ENCODE results near the gene SNRPA1. TPM values are rescaled to one million over a fixed set of nuclear protein-coding genes. Genes with fewer than 3 reads are reported as not detected.

Gene SNRPA1
- polyA plus RNA-seq, 1 experiment = 57.0 TPM

- CTCF ChIA-PET = interaction anchor here (1.0 kb wide), 1 partner anchor 12 kb away, joined by 5 read pairs; no protein-coding TSS in a partner anchor
- no peak for TF ChIP-seq CTCF (IDR thresholded peaks at IDR 0.05; ENCODE audit: low read depth, low read length)
Observed at GRCh38 chr15:101309436-101310160, 14.6 kb upstream of the SNRPA1 start.

GRCh38 chr15:101308604-101309435 lies 13.8 kb upstream of the SNRPA1 start:
- Histone ChIP-seq H3K9me3 (ENCODE audit: control insufficient read depth, insufficient read depth, low read length) (no peaks in the 10 kb centered on the region; the same call in 1 of the 2 replicates), H3K27ac (ENCODE audit: low read depth, low read length) (no peak overlapping the region), H3K27me3 (ENCODE audit: control insufficient read depth, insufficient read depth, low read length) (peaks cover 2% of the 10 kb centered on the region), H3K4me3 (ENCODE audit: low read depth, low read length) (no peak overlapping the region)
- POLR2A ChIA-PET = no interaction called here
- no peak for DNase-seq (ENCODE audit: low read depth, low spot score)
- no peak for TF ChIP-seq CTCF (IDR thresholded peaks at IDR 0.05; ENCODE audit: low read depth, low read length)
- CTCF ChIA-PET = no interaction called here

More at GRCh38 chr15:101309436-101310160, 14.6 kb upstream of the SNRPA1 start:
- POLR2A ChIA-PET = no interaction called here
- no peak overlapping the region for H3K27ac ChIP-seq (ENCODE audit: low read depth, low read length)
- no peaks in the 10 kb centered on the region; the same call in 1 of the 2 replicates for H3K9me3 ChIP-seq (ENCODE audit: control insufficient read depth, insufficient read depth, low read length)
- DNase-seq (ENCODE audit: low read depth, low spot score) = no peak
- peaks cover 2% of the 10 kb centered on the region for H3K27me3 ChIP-seq (ENCODE audit: control insufficient read depth, insufficient read depth, low read length)
- H3K4me3 ChIP-seq (ENCODE audit: low read depth, low read length) = no peak overlapping the region

- Histone ChIP-seq H3K9me3 (ENCODE audit: control insufficient read depth, insufficient read depth, low read length) (no peaks in the 10 kb centered on the region; the same call in 1 of the 2 replicates), H3K4me3 (ENCODE audit: low read depth, low read length) (no peak overlapping the region), H3K27me3 (ENCODE audit: control insufficient read depth, insufficient read depth, low read length) (peaks cover 2% of the 10 kb centered on the region), H3K27ac (ENCODE audit: low read depth, low read length) (no peak overlapping the region)
- TF ChIP-seq CTCF (IDR thresholded peaks at IDR 0.05; ENCODE audit: low read depth, low read length) = no peak
- CTCF ChIA-PET = no interaction called here
- POLR2A ChIA-PET = no interaction called here
- DNase-seq (ENCODE audit: low read depth, low spot score) = no peak
Observed at GRCh38 chr15:101307897-101308603, 13.0 kb upstream of the SNRPA1 start.

- no peak for TF ChIP-seq CTCF (IDR thresholded peaks at IDR 0.05; ENCODE audit: low read depth, low read length)
- POLR2A ChIA-PET = no interaction called here
- Histone ChIP-seq H3K9me3 (ENCODE audit: control insufficient read depth, insufficient read depth, low read length) (no peaks in the 10 kb centered on the region; the same call in 1 of the 2 replicates), H3K27me3 (ENCODE audit: control insufficient read depth, insufficient read depth, low read length) (peaks cover 2% of the 10 kb centered on the region), H3K4me3 (ENCODE audit: low read depth, low read length) (no peak overlapping the region), H3K27ac (ENCODE audit: low read depth, low read length) (no peak overlapping the region)
- CTCF ChIA-PET = interaction anchor here (12.0 kb wide), 1 partner anchor 332 kb away, joined by 232 read pairs; no protein-coding TSS in a partner anchor
- DNase-seq (ENCODE audit: low read depth, low spot score) = no peak
Observed at GRCh38 chr15:101307048-101307896, 12.2 kb upstream of the SNRPA1 start.
